PC-3 (cell line): ENCODE data around the gene ALKAL2. TPM values are rescaled to one million over a fixed set of nuclear protein-coding genes. Genes with fewer than 3 reads are reported as not detected.
"Not testable (repeated sequence)": the region's sequence is repeated elsewhere in the genome, so short reads cannot be mapped to it uniquely, and the experiment has no call there.

Experiments used
- ATAC-seq: fragments of 200-7000 bp; cut with Tn5 transposase; 2 replicates; pipeline ENCODE4 v1.9.1; 2020; ENCODE audit warnings: mild to moderate bottlenecking, moderate library complexity
- BruUV-seq: library from RNA; stranded (reverse); fragments of 400-500 nt; replicated peaks from 2 replicates; lab custom pipeline; 2021; lab: Mats Ljungman, UMichigan
- CTCF ChIA-PET: fragments of 300-600 bp; sonication (Branson Sonifier 250); formaldehyde crosslinking; loops from one replicate; lab custom pipeline; 2022; ENCODE audit warnings: antibody characterized with exemption; lab: Charles Lee
- POLR2A ChIA-PET: fragments of 300-600 bp; sonication (Branson Sonifier 250); formaldehyde crosslinking; loops from one replicate; lab custom pipeline; 2022; ENCODE audit warnings: antibody characterized with exemption; ENCODE audit not compliant: unreplicated experiment; lab: Charles Lee
- DNase-seq: peaks from one replicate; pipeline ENCODE4 v3.0.0-alpha.2; 2015
- H2AFZ ChIP-seq: fragments of 300-600 bp; sonication (generic); 2 replicates; pipeline ENCODE4 v1.6.0; 2016; ENCODE audit warnings: antibody characterized with exemption, low read length
- H3F3A ChIP-seq: fragments of 300-600 bp; sonication (generic); one replicate; pipeline ENCODE4 v1.6.0; 2017; ENCODE audit warnings: antibody characterized with exemption, low read length, control low read depth, mild to moderate bottlenecking; ENCODE audit not compliant: unreplicated experiment
- H3K27ac ChIP-seq: fragments of 300-600 bp; sonication (generic); 2 replicates; pipeline ENCODE4 v1.5.1; 2016; ENCODE audit warnings: mild to moderate bottlenecking, low read length
- H3K27me3 ChIP-seq: fragments of 300-600 bp; sonication (generic); 2 replicates; pipeline ENCODE4 v1.6.1; 2016; ENCODE audit warnings: low read length, mixed read lengths
- H3K36me3 ChIP-seq: fragments of 300-600 bp; sonication (generic); 2 replicates; pipeline ENCODE4 v1.6.1; 2016; ENCODE audit warnings: low read depth, mixed run types, low read length, mixed read lengths
- H3K4me1 ChIP-seq: fragments of 300-600 bp; sonication (generic); 2 replicates; pipeline ENCODE4 v1.5.1; 2016; ENCODE audit warnings: low read length; ENCODE audit not compliant: insufficient read depth
- H3K4me2 ChIP-seq: fragments of 300-600 bp; sonication (generic); 2 replicates; pipeline ENCODE4 v1.6.0; 2016; ENCODE audit warnings: low read length
- H3K4me3 ChIP-seq: fragments of 300-600 bp; sonication (generic); 2 replicates; pipeline ENCODE4 v1.5.1; 2016; ENCODE audit warnings: mild to moderate bottlenecking, low read length, mixed read lengths
- H3K79me2 ChIP-seq: fragments of 300-600 bp; sonication (generic); 2 replicates; pipeline ENCODE4 v1.6.1; 2017; ENCODE audit warnings: low read length, mixed read lengths
- H3K9ac ChIP-seq: fragments of 300-600 bp; sonication (generic); 2 replicates; pipeline ENCODE4 v1.6.0; 2016; ENCODE audit warnings: mild to moderate bottlenecking, low read length
- H3K9me2 ChIP-seq: fragments of 300-600 bp; sonication (generic); replicated peaks from 2 replicates; pipeline ENCODE4 v1.6.1; 2016; ENCODE audit warnings: mixed run types, low read length, mixed read lengths
- H3K9me3 ChIP-seq: fragments of 300-600 bp; sonication (generic); 2 replicates; pipeline ENCODE4 v1.6.1; 2016; ENCODE audit warnings: low read length, mixed read lengths
- H4K20me1 ChIP-seq: fragments of 300-600 bp; sonication (generic); 2 replicates; pipeline ENCODE4 v1.6.1; 2016; ENCODE audit warnings: low read length, mixed read lengths
- EZH2 ChIP-seq: fragments of 300-600 bp; sonication (generic); IDR thresholded peaks from one replicate; pipeline ENCODE4 v1.6.1; 2017; ENCODE audit warnings: antibody characterized with exemption, mild to moderate bottlenecking, low read length; ENCODE audit not compliant: unreplicated experiment
- EZH2phosphoT487 ChIP-seq: fragments of 300-600 bp; sonication (generic); IDR thresholded peaks from 2 replicates; pipeline ENCODE4 v1.6.1; 2018; ENCODE audit warnings: mild to moderate bottlenecking, antibody characterized with exemption, low read length, borderline replicate concordance
- intact Hi-C: fragments of 100-400 bp; cut with micrococcal nuclease; formaldehyde crosslinking; loops from 2 replicates; pipeline ENCODE4 v1.9.0; 2023
- total RNA-seq: library from RNA; depleted of rRNA; stranded (reverse); fragments of >200 nt; gene quantifications from 2 replicates; pipeline ENCODE4 v1.2.3, GENCODE V29; 2014
- TF ChIP-seq, protein P1 (sequence below): fragments of 300-600 bp; sonication (generic); conservative IDR thresholded peaks from 2 replicates; pipeline ENCODE4 v1.5.1; 2017; ENCODE audit warnings: antibody characterized with exemption, low read depth, mild to moderate bottlenecking, low read length

Gene ALKAL2
- total RNA-seq, 1 experiment from 2014 or later, result not detected

GRCh38 chr2:317501-318424 is 29.9 kb upstream of the ALKAL2 start:
- DNase-seq (peak; percentile 66), ATAC-seq (peak; percentile 56)
- POLR2A ChIA-PET, result interaction anchor here (0.6 kb wide), 1 partner anchor 168 kb away, joined by 3 read pairs; no protein-coding TSS in a partner anchor
- Histone ChIP-seq H3K9me2 (no peaks in the 10 kb centered on the region), H3K4me3 (no peak overlapping the region), H3K79me2 (no peaks in the 10 kb centered on the region), H3K4me1 (peaks cover 12% of the 10 kb centered on the region), H3F3A (no peaks in the 10 kb centered on the region), H3K4me2 (peak overlapping the region; percentile 41), H4K20me1 (no peaks in the 10 kb centered on the region), H3K9ac (no peak overlapping the region), H3K27me3 (peaks cover 2% of the 10 kb centered on the region; the same call in 1 of the 2 replicates), H3K27ac (no peak overlapping the region), H3K9me3 (no peaks in the 10 kb centered on the region), H3K36me3 (no peaks in the 10 kb centered on the region), H2AFZ (no peak overlapping the region)
- CTCF ChIA-PET, result no interaction called here
- no TSS peak for BruUV-seq
- intact Hi-C loops, result no loop called here
- TF ChIP-seq EZH2, result no peak
- no peak for TF ChIP-seq EZH2phosphoT487
- TF ChIP-seq, protein P1, sequence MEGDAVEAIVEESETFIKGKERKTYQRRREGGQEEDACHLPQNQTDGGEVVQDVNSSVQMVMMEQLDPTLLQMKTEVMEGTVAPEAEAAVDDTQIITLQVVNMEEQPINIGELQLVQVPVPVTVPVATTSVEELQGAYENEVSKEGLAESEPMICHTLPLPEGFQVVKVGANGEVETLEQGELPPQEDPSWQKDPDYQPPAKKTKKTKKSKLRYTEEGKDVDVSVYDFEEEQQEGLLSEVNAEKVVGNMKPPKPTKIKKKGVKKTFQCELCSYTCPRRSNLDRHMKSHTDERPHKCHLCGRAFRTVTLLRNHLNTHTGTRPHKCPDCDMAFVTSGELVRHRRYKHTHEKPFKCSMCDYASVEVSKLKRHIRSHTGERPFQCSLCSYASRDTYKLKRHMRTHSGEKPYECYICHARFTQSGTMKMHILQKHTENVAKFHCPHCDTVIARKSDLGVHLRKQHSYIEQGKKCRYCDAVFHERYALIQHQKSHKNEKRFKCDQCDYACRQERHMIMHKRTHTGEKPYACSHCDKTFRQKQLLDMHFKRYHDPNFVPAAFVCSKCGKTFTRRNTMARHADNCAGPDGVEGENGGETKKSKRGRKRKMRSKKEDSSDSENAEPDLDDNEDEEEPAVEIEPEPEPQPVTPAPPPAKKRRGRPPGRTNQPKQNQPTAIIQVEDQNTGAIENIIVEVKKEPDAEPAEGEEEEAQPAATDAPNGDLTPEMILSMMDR, result no peak

GRCh38 chr2:316381-316780 is 28.5 kb upstream of the ALKAL2 start:
- no peaks in the 10 kb centered on the region for H3K9me3 ChIP-seq
- no peak for ATAC-seq
- peaks cover 6% of the 10 kb centered on the region; the same call in 1 of the 2 replicates for H3K27me3 ChIP-seq
- no peak for DNase-seq
- no peak overlapping the region for H3K27ac ChIP-seq
- no peaks in the 10 kb centered on the region for H3K79me2 ChIP-seq
- no peaks in the 10 kb centered on the region for H3K9me2 ChIP-seq
- peaks cover 12% of the 10 kb centered on the region for H3K4me1 ChIP-seq
- TF ChIP-seq EZH2 (no peak), EZH2phosphoT487 (no peak)
- TF ChIP-seq, protein P1, result no peak
- H3K9ac ChIP-seq, result no peak overlapping the region
- intact Hi-C loops, result no loop called here
- H3K36me3 ChIP-seq, result no peaks in the 10 kb centered on the region
- no peak overlapping the region for H3K4me3 ChIP-seq
- no peaks in the 10 kb centered on the region for H4K20me1 ChIP-seq
- POLR2A ChIA-PET, result no interaction called here
- H3F3A ChIP-seq, result no peaks in the 10 kb centered on the region
- no peak overlapping the region for H3K4me2 ChIP-seq
- BruUV-seq, result no TSS peak
- CTCF ChIA-PET, result no interaction called here
- no peak overlapping the region for H2AFZ ChIP-seq

GRCh38 chr2:315925-316324 is 28.0 kb upstream of the ALKAL2 start:
- H3F3A ChIP-seq, H3K27ac ChIP-seq, H3K4me3 ChIP-seq, H3K79me2 ChIP-seq, H3K36me3 ChIP-seq, H2AFZ ChIP-seq, DNase-seq, H3K9ac ChIP-seq, CTCF ChIA-PET, ATAC-seq, H3K9me3 ChIP-seq, H4K20me1 ChIP-seq, H3K9me2 ChIP-seq, POLR2A ChIA-PET, H3K4me2 ChIP-seq, intact Hi-C loops, BruUV-seq: not testable (repeated sequence)
- peaks cover 11% of the 10 kb centered on the region; the same call in 1 of the 2 replicates for H3K27me3 ChIP-seq
- H3K4me1 ChIP-seq, result peaks cover 12% of the 10 kb centered on the region
